ENCODE data around the gene REX1BD.
A peak's percentile ranks its signal among the peaks of the same experiment; 100 is the strongest.

DNA sequence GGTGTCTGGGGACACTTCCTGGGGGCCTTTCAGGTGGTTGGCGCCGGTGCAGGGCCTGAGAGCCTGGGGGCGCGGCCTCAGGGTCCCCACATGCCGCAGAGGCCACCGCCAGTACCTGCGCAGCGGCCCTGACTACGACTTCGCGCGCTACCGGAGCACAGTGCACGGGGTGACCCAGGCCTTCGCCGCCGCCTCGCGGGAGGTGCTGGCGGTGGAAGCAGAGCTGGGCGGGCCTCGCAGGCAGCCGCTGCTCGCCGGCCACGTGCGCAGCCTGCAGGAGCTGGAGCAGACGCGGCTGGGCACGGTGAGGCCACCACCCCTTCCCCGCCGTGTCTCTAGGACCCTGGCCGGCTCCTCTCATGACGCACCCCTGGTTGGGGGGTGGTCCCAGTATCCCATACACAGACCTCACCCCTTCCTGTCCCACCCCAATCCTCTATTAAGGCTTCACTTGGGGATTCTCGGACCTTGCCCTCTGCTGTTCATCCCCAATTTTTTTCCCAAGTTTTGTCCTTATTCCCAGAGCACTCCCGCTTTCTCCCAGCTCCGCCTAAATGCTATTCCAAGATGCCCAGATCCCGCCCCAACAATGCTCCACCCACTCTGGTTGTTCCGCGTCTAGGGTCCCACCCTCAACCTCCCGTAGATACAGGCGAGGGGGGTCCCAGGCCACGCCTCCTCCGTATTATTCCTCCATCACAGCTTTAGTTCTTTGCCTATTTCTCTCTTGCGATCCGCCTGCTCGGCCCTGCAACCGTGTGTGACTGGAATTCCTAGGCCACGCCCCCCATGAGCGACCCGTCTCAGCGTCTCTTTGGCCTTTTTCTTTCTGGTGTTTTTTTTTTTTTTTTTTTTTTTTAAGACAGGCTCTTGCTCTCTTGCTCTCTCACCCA, 1.0 kb downstream of the REX1BD start:
- TF ChIP-seq, protein P1, sequence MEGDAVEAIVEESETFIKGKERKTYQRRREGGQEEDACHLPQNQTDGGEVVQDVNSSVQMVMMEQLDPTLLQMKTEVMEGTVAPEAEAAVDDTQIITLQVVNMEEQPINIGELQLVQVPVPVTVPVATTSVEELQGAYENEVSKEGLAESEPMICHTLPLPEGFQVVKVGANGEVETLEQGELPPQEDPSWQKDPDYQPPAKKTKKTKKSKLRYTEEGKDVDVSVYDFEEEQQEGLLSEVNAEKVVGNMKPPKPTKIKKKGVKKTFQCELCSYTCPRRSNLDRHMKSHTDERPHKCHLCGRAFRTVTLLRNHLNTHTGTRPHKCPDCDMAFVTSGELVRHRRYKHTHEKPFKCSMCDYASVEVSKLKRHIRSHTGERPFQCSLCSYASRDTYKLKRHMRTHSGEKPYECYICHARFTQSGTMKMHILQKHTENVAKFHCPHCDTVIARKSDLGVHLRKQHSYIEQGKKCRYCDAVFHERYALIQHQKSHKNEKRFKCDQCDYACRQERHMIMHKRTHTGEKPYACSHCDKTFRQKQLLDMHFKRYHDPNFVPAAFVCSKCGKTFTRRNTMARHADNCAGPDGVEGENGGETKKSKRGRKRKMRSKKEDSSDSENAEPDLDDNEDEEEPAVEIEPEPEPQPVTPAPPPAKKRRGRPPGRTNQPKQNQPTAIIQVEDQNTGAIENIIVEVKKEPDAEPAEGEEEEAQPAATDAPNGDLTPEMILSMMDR (conservative IDR thresholded peaks at IDR 0.05), result no peak
- peak; percentile 66; the same call in 1 of the 2 replicates for TF ChIP-seq ZFX (IDR thresholded peaks at IDR 0.05)
